ENCODE data around the gene CDH4.

GRCh38 chr20:61805781-61806180 is 553.7 kb downstream of the CDH4 start:
- TF ChIP-seq CTCF (IDR thresholded peaks at IDR 0.05; ENCODE audit: extremely low read depth in 1 of 2, insufficient read depth in 1 of 2, low read depth in 1 of 2, low read length in 2 of 2) (no peak), MAX (IDR thresholded peaks at IDR 0.05; ENCODE audit: insufficient read depth, insufficient read length) (no peak), POLR2A (IDR thresholded peaks at IDR 0.05; ENCODE audit: low read depth, low read length) (no peak), MYC (IDR thresholded peaks at IDR 0.05; ENCODE audit: low read depth, low read length) (no peak), GATA2 (IDR thresholded peaks at IDR 0.05; ENCODE audit: insufficient read depth, insufficient read length, low read depth, low read length) (no peak), EZH2 (IDR thresholded peaks at IDR 0.05; ENCODE audit: borderline replicate concordance, low read depth, low read length, severe bottlenecking) (no peak), JUN (IDR thresholded peaks at IDR 0.05; ENCODE audit: borderline replicate concordance, insufficient read depth, insufficient read length, low read depth) (no peak), FOS (IDR thresholded peaks at IDR 0.05; ENCODE audit: borderline replicate concordance, insufficient read depth, low read length) (no peak), POLR2AphosphoS5 (IDR thresholded peaks at IDR 0.05; ENCODE audit: insufficient read depth, low read depth, low read length) (no peak)

Data from endothelial cell of umbilical vein (primary cell).